ENCODE data around the gene STX5. TPM values are rescaled to one million over a fixed set of nuclear protein-coding genes. Genes with fewer than 3 reads are reported as not detected.
"Not testable (repeated sequence)": the region's sequence is repeated elsewhere in the genome, so short reads cannot be mapped to it uniquely, and the experiment has no call there.

The STX5 gene
- total and polyA plus RNA-seq, 7 donors = 27.1 to 37.8 (median 30.7) TPM

DNA sequence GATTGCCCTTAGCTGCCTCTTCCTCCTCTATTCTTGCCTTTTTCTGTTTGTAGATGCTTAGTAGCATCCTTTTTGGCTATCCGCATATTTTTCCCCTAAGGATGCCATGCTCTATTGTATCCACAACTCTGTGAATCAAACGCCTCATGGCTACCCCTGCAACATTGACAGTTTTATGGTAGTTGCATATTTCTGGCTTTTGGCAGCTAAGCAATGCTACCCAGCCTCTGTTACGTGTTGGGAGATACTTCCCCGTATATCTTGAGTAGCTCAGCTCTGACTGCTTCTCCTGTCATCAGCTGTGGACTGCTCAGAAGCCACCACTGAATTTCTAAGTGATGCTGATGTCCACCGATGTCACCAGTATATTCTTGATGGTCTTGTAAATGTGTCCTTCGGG, 33.8 kb upstream of the STX5 start:
- peaks cover 0 to 7% (median 3%) of the 10 kb centered on the region in 4 donors for H3K4me1 ChIP-seq
- no peak overlapping the region for H3K4me3 ChIP-seq
- no peaks in the 10 kb centered on the region for H3K36me3 ChIP-seq
- 72 to 83% methylated on average over 6 of the region's 6 CpGs for WGBS, 2 donors
- DNase-seq = no peak
- H3K9me3 ChIP-seq = no peaks in the 10 kb centered on the region
- H3K27ac ChIP-seq = no peak overlapping the region
- intact Hi-C loops (cut with DNase I) = no loop called here
- TF ChIP-seq EP300 (IDR thresholded peaks at IDR 0.05) (no peak), POLR2AphosphoS5 (IDR thresholded peaks at IDR 0.05) (no peak), CTCF (IDR thresholded peaks at IDR 0.05) (no peak), POLR2A (IDR thresholded peaks at IDR 0.05) (no peak)
- no peaks in the 10 kb centered on the region for H3K27me3 ChIP-seq

DNA sequence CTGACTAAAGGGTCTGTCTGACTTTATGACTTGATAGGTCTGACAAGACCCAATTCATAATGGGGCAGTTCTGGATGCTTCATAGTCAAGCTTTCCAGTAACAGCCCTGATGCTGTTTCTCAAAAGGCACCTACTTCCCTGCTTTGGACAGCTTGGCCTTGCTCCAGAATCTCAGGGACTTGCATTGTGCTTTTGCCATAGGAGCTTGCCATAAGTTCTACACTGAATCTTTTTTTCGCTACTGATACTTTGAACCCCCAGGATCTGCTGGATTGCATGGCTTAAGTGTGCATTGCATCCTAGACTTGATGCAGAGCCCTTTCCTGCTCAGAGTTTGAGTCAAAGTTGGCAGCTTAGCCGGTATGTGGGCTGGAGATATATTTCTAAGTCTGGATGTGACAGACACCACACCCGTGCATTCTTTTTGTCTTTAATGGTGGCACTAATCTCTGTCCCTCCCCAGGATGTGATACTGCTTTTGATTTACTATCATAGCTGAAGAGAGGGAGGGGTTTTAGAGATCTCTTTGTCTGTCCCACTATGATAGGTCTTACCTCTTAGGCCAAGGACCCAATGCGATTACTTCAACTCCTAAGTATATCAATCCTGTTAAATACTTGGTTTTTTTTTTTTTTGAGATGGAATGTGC, 32.0 kb upstream of the STX5 start:
- H3K27ac ChIP-seq = no peak overlapping the region
- intact Hi-C loops (cut with DNase I) = no loop called here
- no peaks in the 10 kb centered on the region for H3K36me3 ChIP-seq
- 80 to 86% methylated on average over 4 of the region's 4 CpGs for WGBS, 2 donors
- DNase-seq = no peak
- H3K9me3 ChIP-seq = no peaks in the 10 kb centered on the region
- TF ChIP-seq POLR2A (IDR thresholded peaks at IDR 0.05) (no peak), EP300 (IDR thresholded peaks at IDR 0.05) (no peak), CTCF (IDR thresholded peaks at IDR 0.05) (no peak)
- H3K27me3 ChIP-seq = no peaks in the 10 kb centered on the region
- H3K4me3 ChIP-seq = no peak overlapping the region
- H3K4me1 ChIP-seq = peaks cover 0 to 7% (median 3%) of the 10 kb centered on the region in 4 donors

DNA sequence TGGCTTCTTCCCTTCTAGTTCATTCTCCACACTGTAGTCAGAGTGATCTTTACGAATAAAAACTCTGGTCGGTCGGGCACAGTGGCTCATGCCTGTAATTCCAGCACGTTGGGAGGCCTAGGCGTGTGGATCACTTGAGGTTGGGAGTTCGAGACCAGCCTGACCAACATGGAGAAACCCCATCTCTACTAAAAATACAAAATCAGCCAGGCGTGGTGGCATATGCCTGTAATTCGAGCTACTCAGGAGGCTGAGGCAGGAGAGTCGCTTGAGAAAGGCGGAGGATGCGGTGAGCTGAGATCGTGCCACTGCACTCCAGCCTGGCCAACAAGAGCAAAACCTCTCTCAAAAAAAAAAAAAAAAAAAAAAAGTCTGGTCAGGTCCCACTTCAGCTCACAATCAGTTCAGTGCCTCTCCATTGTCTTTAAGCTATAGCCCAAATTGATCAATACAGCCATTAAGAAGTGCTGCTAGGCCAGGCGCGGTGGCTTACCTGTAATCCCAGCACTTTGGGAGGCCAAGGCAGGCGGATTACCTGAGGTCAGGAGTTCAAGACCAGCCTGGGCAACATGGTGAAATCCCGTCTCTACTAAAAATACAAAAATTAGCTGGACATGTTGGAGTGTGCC, 29.8 kb upstream of the STX5 start:
- H3K27me3 ChIP-seq, H3K9me3 ChIP-seq, H3K36me3 ChIP-seq, DNase-seq, H3K27ac ChIP-seq, H3K4me3 ChIP-seq: not testable (repeated sequence)
- peaks cover 0 to 11% (median 4%) of the 10 kb centered on the region in 4 donors for H3K4me1 ChIP-seq
- intact Hi-C loops (cut with DNase I) = loop anchor here (1.0 kb wide), 1 partner anchor 75 kb away; no protein-coding TSS in a partner anchor
- 93 to 95% methylated on average over 16 of the region's 16 CpGs for WGBS, 2 donors

DNA sequence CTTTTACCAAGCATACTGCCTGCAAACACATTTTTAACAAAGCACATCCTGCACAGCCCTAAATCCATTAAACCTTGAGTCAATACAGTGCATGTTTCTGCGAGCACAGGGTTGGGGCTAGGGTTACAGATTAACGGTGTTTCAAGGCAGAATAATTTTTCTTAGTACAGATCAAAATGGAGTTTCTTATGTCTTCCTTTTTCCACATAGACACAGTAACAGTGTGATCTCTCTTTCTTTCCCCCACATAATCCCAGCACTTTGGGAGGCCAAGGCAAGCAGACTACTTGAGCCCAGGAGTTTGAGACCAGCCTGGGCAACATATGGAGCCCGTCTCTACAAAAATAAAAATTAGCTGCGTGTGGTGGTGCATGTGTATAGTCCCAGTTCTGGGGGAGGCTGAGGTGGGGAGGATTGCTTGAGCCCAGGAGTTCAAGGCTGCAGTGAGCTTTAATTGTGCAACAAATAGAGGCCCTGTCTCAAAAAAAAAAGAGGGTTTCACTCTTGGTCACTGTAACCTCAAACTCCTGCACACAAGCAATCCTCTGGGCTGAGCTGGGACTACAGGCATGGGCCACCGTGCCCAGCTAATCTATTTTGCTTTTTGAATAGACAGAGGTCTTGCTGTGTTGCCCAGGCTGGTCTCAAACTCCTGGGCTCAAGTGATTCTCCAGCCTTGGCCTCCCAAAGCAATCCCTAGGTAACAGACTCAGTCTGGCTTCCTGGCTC, 29.1 kb upstream of the STX5 start:
- Histone ChIP-seq H3K4me1 (peaks cover 0 to 16% (median 7%) of the 10 kb centered on the region in 4 donors), H3K36me3 (no peaks in the 10 kb centered on the region), H3K27ac (no peak overlapping the region), H3K4me3 (no peak overlapping the region), H3K27me3 (no peaks in the 10 kb centered on the region), H3K9me3 (no peaks in the 10 kb centered on the region)
- DNase-seq = no peak
- 67 to 75% methylated on average over 5 of the region's 5 CpGs for WGBS, 2 donors
- TF ChIP-seq POLR2AphosphoS5 (IDR thresholded peaks at IDR 0.05) = no peak
- TF ChIP-seq POLR2A (IDR thresholded peaks at IDR 0.05) = no peak
- no peak for TF ChIP-seq EP300 (IDR thresholded peaks at IDR 0.05)
- no peak for TF ChIP-seq CTCF (IDR thresholded peaks at IDR 0.05)
- intact Hi-C loops (cut with DNase I) = no loop called here

DNA sequence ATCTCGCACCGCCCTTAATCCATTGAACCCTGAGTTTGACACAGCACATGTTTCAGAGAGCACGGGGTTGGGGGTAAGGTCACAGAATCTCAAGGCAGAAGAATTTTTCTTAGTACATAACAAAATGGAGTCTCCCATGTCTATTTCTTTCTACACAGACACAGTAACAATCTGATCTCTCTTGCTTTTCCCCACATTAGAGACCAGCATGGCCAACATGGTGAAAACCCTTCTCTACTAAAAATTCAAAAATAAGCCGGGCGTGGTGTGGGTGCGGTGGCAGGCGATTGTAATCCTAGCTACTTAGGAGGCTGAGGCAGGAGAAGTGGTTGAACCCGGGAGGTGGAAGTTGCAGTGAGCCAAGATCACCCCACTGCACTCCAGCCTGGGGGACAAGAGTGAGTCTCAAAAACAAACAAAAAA, 27.4 kb upstream of the STX5 start:
- H3K9me3 ChIP-seq; H3K27ac ChIP-seq; H3K36me3 ChIP-seq; intact Hi-C loops (cut with DNase I); DNase-seq; H3K4me3 ChIP-seq; H3K27me3 ChIP-seq: not testable (repeated sequence)
- H3K4me1 ChIP-seq = peaks cover 0 to 17% (median 14%) of the 10 kb centered on the region in 4 donors
- WGBS, 2 donors = 75 to 88% methylated on average over 8 of the region's 8 CpGs

All from sigmoid colon (tissue), 7 donors.